MM.1S (cell line): Measurements from ENCODE around the gene ZNF488.

ENCODE experiments used
- DNase-seq: peaks from one replicate; pipeline ENCODE4 v3.0.0-alpha.2; 2015
- H2AFZ ChIP-seq: fragments of 300-600 bp; sonication (generic); 2 replicates; pipeline ENCODE4 v1.6.0; 2016; ENCODE audit warnings: antibody characterized with exemption, low read length
- H3F3A ChIP-seq: fragments of 300-600 bp; sonication (generic); 2 replicates; pipeline ENCODE4 v1.6.1; 2016; ENCODE audit warnings: mild to moderate bottlenecking, antibody characterized with exemption, low read length, moderate library complexity, mixed read lengths; ENCODE audit not compliant: insufficient read depth
- H3K27ac ChIP-seq: fragments of 300-600 bp; sonication (generic); 2 replicates; pipeline ENCODE4 v1.5.1; 2016; ENCODE audit warnings: mild to moderate bottlenecking, low read length
- H3K27me3 ChIP-seq: fragments of 300-600 bp; sonication (generic); replicated peaks from 2 replicates; pipeline ENCODE4 v1.6.0; 2016; ENCODE audit warnings: low read length; ENCODE audit not compliant: insufficient read depth
- H3K36me3 ChIP-seq: fragments of 300-600 bp; sonication (generic); replicated peaks from 2 replicates; pipeline ENCODE4 v1.6.1; 2016; ENCODE audit warnings: mild to moderate bottlenecking, low read length, mixed read lengths; ENCODE audit not compliant: insufficient read depth
- H3K4me1 ChIP-seq: fragments of 300-600 bp; sonication (generic); 2 replicates; pipeline ENCODE4 v1.6.1; 2016; ENCODE audit warnings: low read length, mixed read lengths
- H3K4me2 ChIP-seq: fragments of 300-600 bp; sonication (generic); 2 replicates; pipeline ENCODE4 v1.6.0; 2016; ENCODE audit warnings: low read depth, low read length
- H3K4me3 ChIP-seq: fragments of 300-600 bp; sonication (generic); 2 replicates; pipeline ENCODE4 v1.5.1; 2016; ENCODE audit warnings: low read length, mixed read lengths
- H3K79me2 ChIP-seq: fragments of 300-600 bp; sonication (generic); 2 replicates; pipeline ENCODE4 v1.6.1; 2016; ENCODE audit warnings: mixed run types, low read length, mixed read lengths
- H3K9ac ChIP-seq: fragments of 300-600 bp; sonication (generic); 2 replicates; pipeline ENCODE4 v1.6.1; 2016; ENCODE audit warnings: low read length, mixed read lengths
- H3K9me2 ChIP-seq: fragments of 300-600 bp; sonication (generic); replicated peaks from 2 replicates; pipeline ENCODE4 v1.6.1; 2016; ENCODE audit warnings: mild to moderate bottlenecking, low read length, mixed read lengths; ENCODE audit not compliant: insufficient read depth
- H3K9me3 ChIP-seq: fragments of 300-600 bp; sonication (generic); replicated peaks from 2 replicates; pipeline ENCODE4 v1.6.1; 2016; ENCODE audit warnings: mild to moderate bottlenecking, low read length, mixed read lengths; ENCODE audit not compliant: insufficient read depth
- H4K20me1 ChIP-seq: fragments of 300-600 bp; sonication (generic); 2 replicates; pipeline ENCODE4 v1.6.1; 2016; ENCODE audit warnings: mild to moderate bottlenecking, low read length, moderate library complexity, mixed read lengths; ENCODE audit not compliant: insufficient read depth
- CTCF ChIP-seq: fragments of 300-600 bp; sonication (generic); IDR thresholded peaks from 2 replicates; pipeline ENCODE4 v1.5.1; 2016; ENCODE audit warnings: antibody characterized with exemption, low read length, mixed read lengths
- EZH2 ChIP-seq: fragments of 300-600 bp; sonication (generic); optimal IDR thresholded peaks from 2 replicates; pipeline ENCODE3; 2017; ENCODE audit warnings: low read depth, mild to moderate bottlenecking, antibody characterized with exemption, low read length, mixed read lengths
- EZH2phosphoT487 ChIP-seq: fragments of 300-600 bp; sonication (generic); IDR thresholded peaks from 2 replicates; pipeline ENCODE4 v1.6.1; 2018; ENCODE audit warnings: antibody characterized with exemption, low read length

ZNF488 gene

GRCh38 chr10:47409171-47409865, 25.2 kb upstream of the ZNF488 start:
- no peaks in the 10 kb centered on the region for H3F3A ChIP-seq
- no peaks in the 10 kb centered on the region for H4K20me1 ChIP-seq
- no peak overlapping the region for H3K27ac ChIP-seq
- no peak for DNase-seq
- H3K4me2 ChIP-seq: no peak overlapping the region
- H3K9me3 ChIP-seq: no peaks in the 10 kb centered on the region
- H3K9me2 ChIP-seq: no peaks in the 10 kb centered on the region
- no peak overlapping the region for H3K9ac ChIP-seq
- no peaks in the 10 kb centered on the region for H3K4me1 ChIP-seq
- no peaks in the 10 kb centered on the region for H3K36me3 ChIP-seq
- TF ChIP-seq EZH2: no peak
- no peak overlapping the region for H3K4me3 ChIP-seq
- H3K79me2 ChIP-seq: no peaks in the 10 kb centered on the region
- H3K27me3 ChIP-seq: peaks cover 5% of the 10 kb centered on the region
- H2AFZ ChIP-seq: no peak overlapping the region

- H2AFZ ChIP-seq: no peak overlapping the region
- H3K4me3 ChIP-seq: no peak overlapping the region
- peaks cover 5% of the 10 kb centered on the region for H3K27me3 ChIP-seq
- no peak overlapping the region for H3K4me2 ChIP-seq
- H3K9ac ChIP-seq: no peak overlapping the region
- no peaks in the 10 kb centered on the region for H3K9me2 ChIP-seq
- H3K4me1 ChIP-seq: no peaks in the 10 kb centered on the region
- H3K79me2 ChIP-seq: no peaks in the 10 kb centered on the region
- TF ChIP-seq EZH2phosphoT487 (no peak), EZH2 (no peak), CTCF (no peak)
- H3K9me3 ChIP-seq: no peaks in the 10 kb centered on the region
- H4K20me1 ChIP-seq: no peaks in the 10 kb centered on the region
- DNase-seq: no peak
- no peak overlapping the region for H3K27ac ChIP-seq
- H3K36me3 ChIP-seq: no peaks in the 10 kb centered on the region
- H3F3A ChIP-seq: no peaks in the 10 kb centered on the region
Measured at GRCh38 chr10:47408606-47409005, 24.5 kb upstream of the ZNF488 start.

DNA sequence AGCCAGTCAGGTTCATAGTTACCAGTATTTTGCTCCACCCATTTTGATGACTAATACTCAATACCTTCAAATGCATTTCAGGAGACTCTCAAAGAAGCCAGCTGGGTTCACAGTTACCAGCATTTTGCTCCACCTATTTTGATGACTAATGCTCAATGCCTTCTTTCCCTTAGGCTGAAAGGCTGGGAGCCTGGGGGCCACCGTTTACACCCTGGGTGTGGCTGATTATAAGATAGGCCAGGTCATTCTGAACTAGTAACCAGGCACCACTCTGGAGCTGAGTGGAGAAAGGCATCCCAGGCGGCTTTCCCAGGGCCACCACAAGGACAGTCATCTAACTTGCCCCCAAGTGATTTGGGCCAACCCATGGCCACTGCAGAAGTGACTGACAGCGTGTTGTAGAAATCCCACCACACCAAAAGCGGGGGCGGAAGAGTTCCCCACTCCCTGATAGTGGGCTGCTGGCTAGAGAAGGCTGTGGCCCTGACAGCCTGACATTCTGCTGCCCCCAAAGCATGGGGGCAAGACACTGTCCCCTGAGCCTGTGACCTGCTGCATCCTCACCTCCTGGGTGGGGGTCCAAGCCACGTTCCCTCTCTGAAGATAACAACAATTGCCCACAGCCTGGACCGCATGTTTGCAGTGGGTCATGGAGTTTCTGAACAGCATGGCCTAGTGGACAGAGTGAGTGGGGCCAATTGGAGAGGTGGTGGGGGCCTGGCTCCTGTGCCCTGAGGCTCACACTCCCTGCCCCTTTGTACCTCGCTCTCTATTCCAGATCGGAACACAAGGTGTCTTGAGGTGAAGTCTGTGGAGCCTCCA, 23.0 kb upstream of the ZNF488 start:
- Histone ChIP-seq H3K27me3 (peaks cover 4% of the 10 kb centered on the region), H3K9me2 (no peaks in the 10 kb centered on the region), H3K79me2 (no peaks in the 10 kb centered on the region), H3K4me3 (no peak overlapping the region), H3K27ac (no peak overlapping the region), H3K9me3 (no peaks in the 10 kb centered on the region), H3K9ac (no peak overlapping the region), H3K4me1 (no peaks in the 10 kb centered on the region), H3K4me2 (no peak overlapping the region), H3F3A (no peaks in the 10 kb centered on the region), H3K36me3 (no peaks in the 10 kb centered on the region), H2AFZ (no peak overlapping the region), H4K20me1 (no peaks in the 10 kb centered on the region)
- TF ChIP-seq EZH2phosphoT487 (no peak), CTCF (no peak)
- DNase-seq: no peak

DNA sequence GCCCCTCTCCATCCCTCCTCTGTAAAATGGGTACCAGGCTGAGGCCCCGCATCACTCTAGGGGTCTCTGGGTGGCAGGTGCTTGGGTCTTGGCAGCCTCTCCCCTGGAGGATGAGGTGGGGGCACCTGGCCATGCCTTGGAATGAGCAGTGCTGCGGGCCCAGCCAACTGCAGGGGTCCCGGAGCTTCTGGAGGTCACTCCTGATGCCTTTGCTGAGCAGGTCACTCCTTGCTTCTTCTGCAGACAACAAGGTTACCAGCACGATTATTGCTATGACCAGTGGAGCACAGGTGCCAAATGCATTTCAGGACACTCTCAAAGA, 22.4 kb upstream of the ZNF488 start:
- Histone ChIP-seq H3K9ac (no peak overlapping the region), H3K9me3 (no peaks in the 10 kb centered on the region), H4K20me1 (no peaks in the 10 kb centered on the region), H3K36me3 (no peaks in the 10 kb centered on the region), H3K4me3 (no peak overlapping the region), H3F3A (no peaks in the 10 kb centered on the region), H3K27me3 (no peaks in the 10 kb centered on the region), H3K79me2 (no peaks in the 10 kb centered on the region), H3K4me2 (no peak overlapping the region), H3K4me1 (no peaks in the 10 kb centered on the region), H2AFZ (no peak overlapping the region), H3K9me2 (no peaks in the 10 kb centered on the region), H3K27ac (no peak overlapping the region)
- no peak for DNase-seq
- TF ChIP-seq EZH2phosphoT487 (no peak), EZH2 (no peak), CTCF (no peak)
